ENCODE measurements around the gene ODC1.

GRCh38 chr2:10477443-10478297, 29.5 kb upstream of the ODC1 start:
- TF ChIP-seq POLR2A (IDR thresholded peaks at IDR 0.05; ENCODE audit: low read length) (no peak), GATA1 (IDR thresholded peaks at IDR 0.05; ENCODE audit: low read depth, low read length) (no peak)

Data from erythroblast (primary cell).